HepG2 (cell line): ENCODE data around the gene ROM1. TPM values are rescaled to one million over a fixed set of nuclear protein-coding genes. Genes with fewer than 3 reads are reported as not detected.

Experiments used
- ATF1 ChIP-seq: IDR thresholded peaks from 2 replicates; pipeline ENCODE4 v1.6.1; 2016; ENCODE audit warnings: mild to moderate bottlenecking, control low read depth
- ATF6 ChIP-seq: sonication (generic); formaldehyde crosslinking; conservative IDR thresholded peaks from 2 replicates; pipeline ENCODE4 v1.4.0; 2020; ENCODE audit warnings: missing genetic modification reagents
- HNRNPUL1 ChIP-seq: fragments of 200-400 bp; formaldehyde crosslinking; IDR thresholded peaks from 2 replicates; pipeline ENCODE4 v1.6.1; 2017; ENCODE audit warnings: low read depth, mild to moderate bottlenecking, low read length, moderate library complexity
- ISL2 ChIP-seq: sonication (generic); formaldehyde crosslinking; IDR thresholded peaks from 2 replicates; pipeline ENCODE4 v1.5.0; 2020; ENCODE audit warnings: missing genetic modification reagents
- MEIS1 ChIP-seq: sonication (generic); formaldehyde crosslinking; IDR thresholded peaks from 2 replicates; pipeline ENCODE4 v1.9.0; 2021; ENCODE audit warnings: mild to moderate bottlenecking, missing genetic modification reagents, moderate library complexity, borderline replicate concordance
- MXD3 ChIP-seq: IDR thresholded peaks from 2 replicates; pipeline ENCODE4 v1.6.1; 2016; ENCODE audit warnings: mild to moderate bottlenecking, missing biosample characterization, missing genetic modification reagents
- NONO ChIP-seq, 2 experiments: fragments of 450-650 bp in 1 of 2; sonication (generic) in 1 of 2; formaldehyde crosslinking in 1 of 2; IDR thresholded peaks in 1 of 2; conservative IDR thresholded peaks in 1 of 2; 2 replicates each; pipeline versions ENCODE4 v1.6.1 to v1.8.0; 2017 to 2022; ENCODE audit warnings: mild to moderate bottlenecking in 1 of 2, missing genetic modification reagents in 1 of 2, moderate library complexity in 1 of 2
- PBX3 ChIP-seq: sonication (generic); formaldehyde crosslinking; IDR thresholded peaks from 2 replicates; pipeline ENCODE4 v1.8.1; 2023; ENCODE audit warnings: missing genetic modification reagents, inconsistent platforms, borderline replicate concordance
- PPARG ChIP-seq: conservative IDR thresholded peaks from 2 replicates; pipeline ENCODE4 v1.6.1; 2016; ENCODE audit warnings: missing biosample characterization, missing genetic modification reagents
- RBFOX2 ChIP-seq: fragments of 200-400 bp; formaldehyde crosslinking; IDR thresholded peaks from 2 replicates; pipeline ENCODE4 v1.6.1; 2017; ENCODE audit warnings: low read depth, mild to moderate bottlenecking, low read length
- SMARCC2 ChIP-seq: fragments of 450-650 bp; IDR thresholded peaks from 2 replicates; pipeline ENCODE4 v1.6.1; 2017; ENCODE audit warnings: antibody characterized with exemption, mild to moderate bottlenecking
- STAT5B ChIP-seq: sonication (generic); formaldehyde crosslinking; IDR thresholded peaks from 2 replicates; pipeline ENCODE4 v1.4.0; 2020; ENCODE audit warnings: missing genetic modification reagents
- ZBTB49 ChIP-seq: sonication (generic); formaldehyde crosslinking; IDR thresholded peaks from 2 replicates; pipeline ENCODE4 v1.4.0; 2020; ENCODE audit warnings: missing genetic modification reagents, borderline replicate concordance
- ZBTB7B ChIP-seq: sonication (generic); formaldehyde crosslinking; IDR thresholded peaks from 2 replicates; pipeline ENCODE4 v1.4.0; 2020; ENCODE audit warnings: missing genetic modification reagents
- ZFP36 ChIP-seq: fragments of 150-350 bp; IDR thresholded peaks from 2 replicates; pipeline ENCODE4 v1.6.1; 2018; ENCODE audit warnings: borderline replicate concordance, low read length, low read depth; ENCODE audit not compliant: partially characterized antibody
- ZNF24 ChIP-seq: fragments of 450-650 bp; IDR thresholded peaks from 2 replicates; pipeline ENCODE4 v1.6.1; 2017; ENCODE audit warnings: antibody characterized with exemption, mild to moderate bottlenecking
- ZNF432 ChIP-seq: sonication (generic); formaldehyde crosslinking; IDR thresholded peaks from 2 replicates; pipeline ENCODE4 v1.5.0; 2020; ENCODE audit warnings: missing genetic modification reagents, mild to moderate bottlenecking, borderline replicate concordance
- ZNF558 ChIP-seq: sonication (generic); formaldehyde crosslinking; IDR thresholded peaks from 2 replicates; pipeline ENCODE4 v1.9.0; 2022; ENCODE audit warnings: mild to moderate bottlenecking, missing genetic modification reagents, borderline replicate concordance
- ZNF563 ChIP-seq: sonication (generic); formaldehyde crosslinking; IDR thresholded peaks from 2 replicates; pipeline ENCODE4 v1.8.0; 2022; ENCODE audit warnings: mild to moderate bottlenecking, moderate library complexity, missing genetic modification reagents
- ZNF713 ChIP-seq: sonication (generic); formaldehyde crosslinking; IDR thresholded peaks from 2 replicates; pipeline ENCODE4 v1.4.0; 2020; ENCODE audit warnings: mild to moderate bottlenecking, missing genetic modification reagents
- ZNF720 ChIP-seq: sonication (generic); formaldehyde crosslinking; IDR thresholded peaks from 2 replicates; pipeline ENCODE4 v1.4.0; 2020; ENCODE audit warnings: missing genetic modification reagents
- ZNF781 ChIP-seq: sonication (generic); formaldehyde crosslinking; IDR thresholded peaks from 2 replicates; pipeline ENCODE4 v1.5.1; 2020; ENCODE audit warnings: borderline replicate concordance, mild to moderate bottlenecking, missing genetic modification reagents; ENCODE audit errors: not compliant biosample characterization
- polyA plus RNA-seq, 8 experiments: library from polyadenylated mRNA; depleted of rRNA in 3 of 8; stranded (reverse) in 7 of 8; unstranded in 1 of 8; fragments of >200 nt; fragmentation: Illumina TruSeq in 4 of 8; extraction: Trizol in 4 of 8; gene quantifications; 2 replicates each; pipeline versions ENCODE4 v1.2.1 to v1.2.3, GENCODE V29; 2011 to 2016; ENCODE audit warnings: low read depth in 4 of 8, missing spikeins in 1 of 8, mixed read lengths in 1 of 8; ENCODE audit not compliant: insufficient read depth in 1 of 8
- total RNA-seq, 5 experiments: library from RNA; depleted of rRNA; stranded (reverse); fragments of >200 nt; fragmentation: Illumina TruSeq; extraction: Trizol; gene quantifications; 2 replicates each; pipeline ENCODE4 v1.2.3, GENCODE V29; 2016; ENCODE audit warnings: low read depth in 1 of 5

The ROM1 gene
- total and polyA plus RNA-seq, 2 of the 13 experiments (the other 11 are each of a cell fraction or from before 2014, with no cell fraction given), result 1.2 to 2.4 TPM

GRCh38 chr11:62645946-62646824 is 33.1 kb downstream of the ROM1 start, which contains the start of gene GANAB (continued):
- TF ChIP-seq ATF1 (CRISPR knock-in tag) (peak; percentile 84), STAT5B (CRISPR knock-in tag) (0 out of 2 replicates have a peak, but pooled peaks have one; percentile 11), ZBTB7B (CRISPR knock-in tag) (0 out of 2 replicates have a peak, but pooled peaks have one; percentile 51), ATF6 (CRISPR knock-in tag) (no peak), ZNF713 (CRISPR knock-in tag) (no peak), MEIS1 (CRISPR knock-in tag) (0 out of 2 replicates have a peak, but pooled peaks have one; percentile 15), ZNF558 (no peak), SMARCC2 (no peak), ZNF781 (CRISPR knock-in tag) (peak; percentile 41), ZFP36 (no peak), MXD3 (no peak; the same call in 1 of the 2 replicates), ZNF24 (no peak), PPARG (CRISPR knock-in tag) (no peak), ZBTB49 (CRISPR knock-in tag) (no peak), RBFOX2 (peak; percentile 98), ZNF720 (no peak), PBX3 (CRISPR knock-in tag) (no peak), ZNF563 (CRISPR knock-in tag) (peak; percentile 89), ISL2 (0 out of 2 replicates have a peak, but pooled peaks have one; percentile 13), NONO (IDR thresholded peaks at IDR 0.05) (no peak), NONO (CRISPR knock-in tag; conservative IDR thresholded peaks at IDR 0.05) (peak; percentile 87), HNRNPUL1 (no peak), ZNF432 (CRISPR knock-in tag) (no peak)
